GM21619 (cell line): ENCODE measurements around the gene C11orf91.
"Not testable (repeated sequence)": the region's sequence is repeated elsewhere in the genome, so short reads cannot be mapped to it uniquely, and the experiment has no call there.

Experiments
- ATAC-seq: cut with Tn5 transposase; IDR thresholded peaks from one replicate; pipeline ENCODE4 v1.9.1; 2021; ENCODE audit not compliant: unreplicated experiment

Gene C11orf91

DNA sequence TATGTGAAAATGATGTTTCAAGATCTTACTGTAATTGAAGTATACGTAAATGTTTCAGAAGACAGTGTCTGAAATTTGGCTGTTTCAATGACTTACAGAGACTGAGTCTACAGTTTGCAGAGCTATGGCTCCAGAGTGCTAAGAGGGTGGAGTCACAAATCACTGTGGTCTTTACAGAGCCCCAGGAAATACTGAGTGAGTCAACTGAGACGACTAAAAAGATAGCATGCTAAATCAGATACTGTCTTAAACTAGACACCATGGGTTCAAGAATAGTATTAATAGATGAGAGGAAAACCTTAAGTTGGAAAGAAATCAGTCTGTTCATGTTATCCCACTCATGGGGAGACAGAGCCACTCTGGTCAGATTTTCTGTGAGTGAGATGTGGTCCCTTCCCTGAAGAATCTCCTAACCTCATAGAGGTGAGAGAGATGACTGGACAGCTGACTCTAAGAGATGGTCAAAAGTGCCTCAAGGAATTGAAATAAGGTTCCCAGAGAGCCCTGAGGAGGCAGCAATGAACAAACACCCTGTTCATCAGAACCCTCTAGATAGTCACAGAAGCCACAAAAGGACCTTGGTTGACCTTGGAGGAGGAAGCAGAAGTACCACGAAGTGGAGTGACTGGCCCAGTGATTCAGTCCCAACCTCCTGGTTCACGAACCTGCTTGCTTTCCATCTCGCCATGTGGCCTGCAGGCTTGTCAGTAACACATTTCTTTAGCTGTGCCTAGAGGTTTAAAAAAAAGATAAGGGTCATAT is 30.2 kb downstream of the C11orf91 start:
- ATAC-seq: no peak

DNA sequence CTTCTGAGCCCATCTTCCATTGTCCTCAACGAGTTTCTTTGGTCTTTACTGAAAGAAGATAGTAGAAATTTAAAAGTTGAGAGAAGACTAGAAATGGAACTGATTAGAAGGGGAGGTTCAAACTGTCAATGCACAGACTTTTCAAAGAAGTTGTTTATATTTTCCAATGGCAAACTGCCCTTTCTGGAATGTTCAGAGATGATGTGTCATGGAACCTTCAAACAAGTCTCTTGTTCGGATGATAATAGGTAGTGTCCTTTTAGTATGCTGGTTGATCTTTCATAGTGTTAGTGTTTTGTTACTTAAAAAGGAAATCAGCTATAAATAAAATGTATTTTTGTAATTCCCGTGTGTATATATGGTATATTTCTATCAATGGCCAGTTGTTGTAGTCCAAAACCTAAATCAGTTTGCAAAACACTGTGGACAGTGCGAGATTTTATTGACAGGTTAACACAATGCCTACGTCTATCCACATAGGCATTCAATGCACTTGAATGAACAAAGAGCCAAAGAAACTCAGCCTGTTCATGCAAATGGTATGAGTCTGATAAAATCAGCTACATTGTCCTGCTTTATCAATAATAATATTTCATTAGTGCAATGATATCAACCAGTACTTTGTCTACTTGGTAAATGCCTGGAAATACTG is 30.9 kb downstream of the C11orf91 start:
- no peak for ATAC-seq

DNA sequence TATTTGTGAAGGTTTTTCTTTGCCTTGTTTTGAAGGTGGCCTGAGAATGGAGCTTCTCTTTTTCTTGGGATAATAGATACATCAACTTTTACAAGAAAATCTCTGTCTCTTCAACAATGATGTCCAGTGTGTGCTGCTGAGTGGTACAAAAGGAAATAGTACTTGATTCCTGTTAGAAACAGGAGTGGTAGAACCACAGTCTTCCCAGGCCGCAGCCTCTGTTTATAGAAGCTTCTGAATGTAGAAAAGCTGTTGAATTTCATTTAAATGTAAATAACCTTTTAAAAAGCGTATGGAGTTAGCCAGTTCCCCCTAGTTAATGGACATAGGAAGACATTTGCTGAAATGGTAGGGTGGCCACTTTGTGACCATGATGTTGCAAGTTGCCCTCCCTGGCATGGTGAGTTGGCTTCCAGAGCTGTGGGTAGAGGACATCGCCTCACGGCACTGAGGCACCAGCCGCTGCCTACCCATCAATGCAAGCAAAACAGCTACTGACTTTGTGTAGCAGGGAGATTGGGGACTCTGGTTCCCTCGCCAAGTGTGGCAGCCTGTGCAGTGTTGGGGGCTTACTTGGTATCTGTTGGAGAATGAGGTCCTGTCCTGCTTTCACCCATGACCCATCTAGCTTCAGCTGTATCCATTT is 31.6 kb downstream of the C11orf91 start:
- ATAC-seq: no peak

DNA sequence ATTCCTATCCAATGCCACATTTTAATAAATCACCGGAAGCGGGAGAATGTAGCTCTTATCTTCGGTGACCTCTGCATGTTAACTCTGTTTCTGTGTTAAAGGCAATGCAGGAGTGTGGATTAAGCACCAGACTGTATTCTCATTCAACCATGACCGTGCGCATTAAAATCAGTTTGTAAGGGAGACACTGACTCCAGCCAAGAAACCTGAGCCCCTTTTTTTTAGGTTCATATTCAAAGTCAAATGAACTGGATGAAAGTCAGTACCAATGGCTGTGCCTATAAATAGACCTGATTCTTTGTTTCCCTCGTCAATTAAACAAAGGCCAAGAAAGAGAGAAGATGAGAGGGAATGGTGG is 32.2 kb downstream of the C11orf91 start:
- ATAC-seq: no peak

DNA sequence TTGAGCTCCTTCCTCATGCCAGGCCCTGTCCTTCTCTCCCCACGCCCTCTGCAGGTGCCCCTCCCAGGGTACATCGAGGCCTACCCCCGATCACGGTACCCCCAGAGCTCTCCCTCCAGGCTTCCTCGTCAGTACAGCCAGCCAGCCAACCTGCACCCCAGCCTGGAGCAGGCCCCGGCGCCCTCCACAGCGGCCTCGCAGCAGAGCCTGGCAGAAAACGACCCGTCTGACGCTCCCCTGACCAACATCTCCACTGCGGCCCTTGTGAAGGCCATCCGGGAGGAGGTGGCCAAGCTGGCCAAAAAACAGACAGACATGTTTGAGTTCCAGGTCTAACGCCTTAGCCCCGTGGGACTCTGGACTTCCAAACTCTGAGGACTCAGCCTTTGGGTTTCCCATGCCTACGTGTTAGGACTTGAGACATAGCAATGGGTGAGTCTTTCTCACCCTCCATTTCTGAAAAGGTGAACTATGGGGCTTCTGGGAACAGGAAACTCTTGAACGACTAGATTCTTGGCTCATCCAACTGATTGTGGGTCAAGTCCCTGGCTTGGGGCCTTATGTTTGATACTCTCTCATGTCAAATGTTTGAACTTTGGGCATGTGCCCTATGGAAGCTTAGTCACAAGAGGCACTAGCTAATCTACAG is 32.7 kb downstream of the C11orf91 start:
- ATAC-seq: no peak

DNA sequence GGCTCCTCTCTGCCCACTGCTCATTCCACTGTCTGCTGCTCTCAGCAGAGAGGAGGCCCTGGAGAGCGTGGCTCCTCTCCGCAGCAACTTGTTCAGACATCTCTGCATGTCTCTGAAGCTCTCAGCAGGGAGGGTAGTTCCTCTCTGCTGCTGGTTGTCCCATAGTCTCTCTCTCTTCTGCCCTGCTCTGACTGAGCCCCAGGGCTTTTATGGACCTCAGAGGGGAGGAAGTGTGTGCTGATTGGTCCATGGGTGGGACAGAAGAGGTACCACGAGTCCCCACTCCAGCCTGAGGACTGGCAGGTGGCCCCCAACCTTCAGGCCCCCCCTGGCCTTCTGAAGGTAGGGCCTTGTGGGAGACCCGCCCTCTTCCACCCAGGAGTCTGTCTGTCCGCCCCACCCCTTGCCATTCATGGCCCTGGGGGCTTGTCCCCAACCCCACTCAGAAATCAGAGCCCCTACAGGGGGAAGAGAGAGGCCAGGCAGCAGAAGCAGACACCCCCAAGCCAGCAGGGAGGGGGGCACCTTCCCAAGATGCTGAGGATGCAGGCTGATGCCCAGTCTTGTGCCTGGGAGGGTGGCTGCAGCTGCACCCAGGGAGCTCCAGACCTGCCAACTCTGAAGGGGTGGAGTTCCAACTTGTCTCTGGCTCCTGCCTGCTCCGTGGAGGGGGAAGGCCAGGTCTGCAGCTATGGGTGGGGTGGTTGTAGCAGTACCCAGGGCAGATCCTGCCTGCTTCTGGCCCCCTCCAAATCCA is 35.1 kb downstream of the C11orf91 start:
- no peak for ATAC-seq

DNA sequence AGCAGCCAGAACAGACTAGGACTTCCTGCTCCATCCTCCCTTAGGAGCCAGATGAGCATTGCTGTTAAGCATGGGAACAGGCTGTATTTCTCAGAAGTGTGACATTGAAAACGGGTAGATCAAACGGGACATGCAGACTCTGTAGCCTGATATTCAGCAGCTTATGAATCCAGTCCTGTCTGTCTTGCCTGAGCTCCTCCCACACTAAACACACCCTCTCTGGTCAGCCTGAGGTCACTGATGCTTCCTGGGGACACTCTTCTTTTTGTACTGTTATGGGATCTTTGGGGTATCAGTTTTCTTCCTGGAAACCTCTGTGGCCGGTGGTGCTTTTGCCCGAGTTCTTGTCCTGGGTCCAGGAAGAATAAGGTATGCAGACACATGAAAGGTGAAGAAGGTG is 35.8 kb downstream of the C11orf91 start:
- ATAC-seq: no peak

DNA sequence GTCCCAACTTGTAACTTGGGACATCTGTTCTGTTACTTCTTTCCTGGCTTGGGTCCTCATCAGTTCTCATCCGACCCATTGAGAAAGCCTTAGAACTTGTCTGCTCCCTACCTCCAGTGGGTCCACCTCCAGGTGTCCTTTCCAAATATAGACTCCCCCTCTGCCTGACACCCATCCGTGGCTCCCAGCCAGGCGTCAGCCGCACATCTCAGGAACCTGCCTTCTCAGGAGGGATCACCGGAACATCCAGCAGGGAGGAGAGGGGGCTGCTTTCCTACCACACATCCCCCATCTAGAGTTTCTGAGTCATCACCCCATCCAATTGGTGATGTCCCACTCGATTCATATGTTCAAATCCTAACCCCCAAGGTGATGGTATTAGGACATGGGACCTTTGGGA is 36.5 kb downstream of the C11orf91 start:
- no peak for ATAC-seq

DNA sequence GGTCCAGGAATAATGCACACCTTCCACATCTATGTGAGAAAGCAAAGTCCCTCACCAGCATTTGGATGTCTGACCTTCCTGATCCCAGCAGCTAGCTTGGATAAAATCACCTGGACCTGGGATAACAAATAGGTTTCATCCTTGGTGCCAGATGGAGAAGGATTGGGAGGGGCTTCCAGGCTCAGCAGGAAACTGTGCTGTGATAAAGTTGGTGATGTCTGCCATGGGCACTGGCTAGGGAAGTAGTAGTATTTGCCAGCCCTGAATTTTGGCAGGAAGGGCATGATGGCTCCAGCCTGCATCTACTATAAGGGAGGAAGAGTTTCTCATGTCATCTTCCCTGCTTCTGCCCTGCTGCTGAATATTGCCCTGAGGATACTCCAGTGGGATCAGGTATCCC is 37.5 kb downstream of the C11orf91 start:
- no peak for ATAC-seq

DNA sequence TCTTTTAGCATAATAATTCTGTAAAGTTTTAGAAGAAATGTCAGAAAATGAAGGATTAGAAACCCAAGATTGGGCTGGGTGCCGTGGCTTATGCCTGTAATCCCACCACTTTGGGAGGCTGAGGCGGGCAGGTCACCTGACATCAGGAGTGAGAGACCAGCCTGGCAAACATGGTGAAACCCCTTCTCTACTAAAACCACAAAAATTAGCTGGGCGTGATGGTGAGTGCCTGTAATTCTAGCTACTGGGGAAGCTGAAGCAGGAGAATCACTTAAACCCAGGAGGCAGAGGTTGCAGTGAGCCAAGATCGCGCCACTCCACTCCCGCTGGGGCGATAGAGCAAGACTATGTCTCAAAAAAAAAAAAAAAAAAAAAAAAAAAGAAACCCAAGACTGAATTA is 39.1 kb downstream of the C11orf91 start:
- not testable (repeated sequence) for ATAC-seq

DNA sequence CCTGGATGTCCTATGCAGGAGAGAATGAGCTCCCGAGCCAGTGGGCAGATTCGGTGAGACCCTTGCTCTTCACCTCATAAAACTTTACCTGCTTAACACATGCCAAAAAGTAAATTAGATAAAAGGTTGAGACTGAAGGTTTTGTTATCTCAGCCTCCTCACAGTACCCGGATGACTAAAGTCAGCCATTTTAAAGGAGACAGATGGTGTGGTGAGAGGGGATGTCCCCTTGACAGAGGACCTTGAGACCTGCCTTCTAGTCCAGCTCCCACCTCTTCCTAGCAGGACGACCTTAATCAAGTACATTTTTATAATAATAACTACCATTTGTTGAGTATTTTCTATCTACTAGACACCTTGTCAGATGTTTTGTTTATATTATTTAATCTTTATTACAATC is 39.7 kb downstream of the C11orf91 start:
- no peak for ATAC-seq

DNA sequence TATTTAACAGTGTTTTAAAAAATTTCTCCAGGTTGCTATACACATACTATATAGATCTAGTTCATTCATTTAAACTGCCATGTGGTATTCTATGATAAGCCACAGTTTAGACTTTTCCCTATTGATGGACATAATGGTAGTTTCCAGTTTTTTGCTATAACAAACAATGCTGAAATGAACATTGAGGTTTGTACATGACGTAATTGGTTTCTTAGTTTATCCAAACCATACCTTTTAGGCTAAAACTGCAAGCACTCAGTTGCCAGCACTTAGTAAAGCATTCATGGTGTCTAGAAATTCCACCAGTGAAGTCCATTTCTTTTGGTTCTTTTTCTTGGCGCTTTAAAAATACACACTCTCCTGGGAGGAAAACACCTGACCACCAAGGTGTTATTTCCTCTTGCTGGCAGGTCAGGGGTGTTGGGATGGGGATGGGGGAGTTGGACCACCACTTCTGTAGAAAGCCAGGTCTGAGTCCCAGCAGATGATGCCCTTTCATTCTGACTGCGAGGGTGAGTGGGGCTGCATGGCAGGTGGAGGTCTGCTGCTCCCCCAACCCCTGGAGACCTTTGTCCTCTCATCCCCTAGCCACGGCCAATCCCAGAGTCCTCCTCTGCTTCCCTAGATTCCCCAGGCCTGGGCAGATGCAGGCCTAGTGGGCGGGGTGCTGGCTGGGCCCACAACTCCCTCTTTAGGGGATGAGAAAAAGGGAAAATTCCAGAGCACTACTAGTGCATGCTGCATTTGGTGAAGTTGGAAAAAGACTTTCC is 41.1 kb downstream of the C11orf91 start:
- ATAC-seq: no peak

DNA sequence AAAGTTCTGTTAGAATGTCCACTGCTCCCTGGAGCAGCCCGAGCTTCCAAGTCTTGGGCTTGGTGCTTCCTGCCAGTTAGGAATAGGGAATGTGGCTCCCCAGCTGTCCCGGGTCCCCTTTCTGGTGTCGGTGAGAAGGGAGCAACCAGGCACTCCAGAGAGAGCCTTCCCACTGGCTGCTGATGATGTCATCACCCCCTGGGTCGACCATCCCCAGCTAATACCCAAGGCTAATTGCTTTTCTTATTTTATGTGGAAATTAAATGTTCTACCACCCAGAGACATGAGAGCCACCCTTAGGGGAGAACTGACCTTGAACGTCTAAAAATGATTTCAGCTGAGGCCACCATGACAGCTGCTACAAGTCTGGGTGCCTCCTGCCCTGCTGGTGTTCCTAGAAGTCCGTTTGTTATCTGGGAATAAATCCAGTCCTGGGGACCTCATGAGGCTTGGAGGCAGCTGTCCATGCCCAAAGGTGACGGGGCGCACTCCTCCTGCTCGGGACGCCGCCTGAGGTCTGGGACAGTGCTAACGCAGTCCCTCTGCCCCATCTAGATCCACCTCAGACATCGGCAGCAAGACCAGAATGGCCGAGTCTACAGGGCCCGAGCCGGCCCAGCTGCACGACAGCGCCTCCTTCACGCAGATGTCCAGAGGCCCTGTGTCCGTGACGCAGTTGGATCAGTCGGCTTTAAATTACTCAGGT is 42.3 kb downstream of the C11orf91 start:
- ATAC-seq: no peak

DNA sequence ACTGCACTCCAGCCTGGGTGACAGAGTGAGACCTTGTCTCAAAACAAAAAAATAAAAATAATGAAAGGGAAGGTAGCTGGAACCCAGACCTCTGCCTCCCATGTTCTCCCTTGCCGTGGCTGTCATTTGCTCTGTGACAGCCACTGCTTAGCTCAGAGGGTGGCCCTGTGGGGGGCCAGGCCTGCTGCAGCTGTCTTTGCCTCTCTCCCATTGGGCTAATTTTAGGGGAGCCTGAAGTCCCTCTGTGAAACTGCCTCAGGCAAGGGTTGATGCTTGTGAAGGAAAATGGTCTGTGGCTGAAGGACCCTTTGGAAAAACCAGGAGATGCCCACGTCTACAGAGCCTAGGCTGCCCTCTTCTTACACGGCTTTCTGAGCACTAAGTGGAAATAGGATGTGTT is 42.9 kb downstream of the C11orf91 start:
- no peak for ATAC-seq

DNA sequence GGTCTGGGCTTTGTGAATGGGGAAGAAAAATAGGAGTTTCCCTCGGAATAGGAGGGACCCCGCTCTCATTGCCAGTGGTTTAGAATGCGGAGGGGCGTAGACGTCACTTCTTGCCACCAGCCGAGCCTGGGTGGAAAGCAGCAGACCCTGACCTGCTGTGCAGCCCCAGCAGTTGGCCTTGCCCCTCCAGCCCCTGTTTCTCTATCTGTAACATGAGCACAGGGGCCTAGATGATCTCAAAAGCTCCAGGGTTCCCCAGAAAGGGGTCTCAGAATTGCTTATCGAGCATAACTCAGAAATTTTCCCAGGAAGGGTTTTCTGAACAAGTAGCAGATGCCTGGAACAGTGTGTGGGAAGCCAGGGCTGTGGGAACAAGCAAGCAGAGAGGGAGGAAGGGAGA is 43.9 kb downstream of the C11orf91 start:
- no peak for ATAC-seq

DNA sequence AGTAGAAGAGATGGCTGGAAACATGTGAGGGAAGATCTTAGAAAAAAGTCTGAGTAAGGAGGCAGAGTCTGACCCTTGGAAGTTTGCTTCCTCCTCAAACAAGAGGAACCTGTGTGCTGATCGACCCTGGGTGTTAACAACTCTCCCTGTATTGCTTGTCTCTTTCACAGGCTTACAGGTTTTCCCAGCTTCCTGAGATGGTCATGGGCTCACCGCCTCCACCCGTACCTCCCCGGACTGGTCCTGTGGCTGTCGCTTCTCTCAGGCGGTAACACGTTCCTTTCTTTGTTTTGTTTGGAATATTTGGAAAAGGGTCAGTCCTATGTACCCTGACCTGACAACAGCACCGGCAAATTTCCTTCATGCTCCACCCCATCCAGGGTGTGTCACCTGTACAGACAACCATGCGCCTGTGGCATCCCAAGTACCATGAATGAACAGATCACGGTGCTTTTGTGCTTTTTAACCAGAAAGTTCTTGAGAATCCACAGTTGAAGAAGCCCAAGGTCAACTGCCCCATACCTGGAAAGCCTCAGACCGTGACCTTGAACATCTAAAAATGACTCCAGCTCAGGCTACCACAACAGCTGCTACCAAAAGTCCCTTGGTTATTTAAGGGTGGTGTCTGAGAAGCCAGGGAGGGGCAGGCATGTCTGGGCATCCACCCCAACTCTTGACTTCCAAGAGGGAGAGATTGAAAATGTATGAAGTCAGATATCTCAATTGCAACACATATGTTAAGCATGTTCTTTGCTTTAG is 44.6 kb downstream of the C11orf91 start:
- peak; percentile 61 for ATAC-seq

DNA sequence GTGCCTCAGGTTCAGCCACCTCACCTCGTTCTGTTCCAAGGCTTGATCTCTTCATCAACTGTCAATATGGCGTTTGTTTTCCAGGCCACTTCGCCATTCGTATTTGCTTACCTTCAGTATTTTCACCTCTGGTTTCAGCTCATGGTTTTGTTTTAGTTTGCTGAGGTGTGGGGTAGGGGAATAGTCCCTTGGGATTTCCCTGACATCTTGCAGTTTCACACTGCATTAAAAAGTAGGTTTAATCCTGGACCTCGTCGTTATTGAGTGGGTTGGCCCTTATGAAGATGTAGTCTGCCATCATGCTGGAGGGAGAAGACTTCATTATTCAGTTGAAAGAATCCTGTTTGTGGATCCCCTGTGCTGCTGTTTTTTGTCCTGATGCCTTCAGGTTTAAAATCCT is 46.0 kb downstream of the C11orf91 start:
- ATAC-seq: no peak

DNA sequence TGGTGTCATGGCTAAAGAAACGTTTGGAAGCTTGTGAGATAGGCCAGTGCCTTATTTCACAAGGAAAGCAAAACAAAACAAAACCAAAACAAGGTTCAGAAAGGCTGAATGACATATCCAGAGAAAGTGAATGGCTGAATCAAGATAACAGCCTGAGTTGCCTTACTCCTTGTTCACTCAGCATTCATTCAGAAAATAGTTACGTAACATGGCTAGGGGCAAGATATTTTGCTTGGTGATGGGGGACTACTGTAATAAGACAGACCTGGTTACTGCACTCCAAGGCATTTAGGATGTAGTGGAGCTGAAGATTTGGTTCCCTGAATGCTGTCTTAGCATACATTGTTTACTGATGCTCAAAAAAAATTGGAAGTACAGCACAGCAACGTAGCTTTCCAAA is 47.7 kb downstream of the C11orf91 start:
- ATAC-seq: no peak

DNA sequence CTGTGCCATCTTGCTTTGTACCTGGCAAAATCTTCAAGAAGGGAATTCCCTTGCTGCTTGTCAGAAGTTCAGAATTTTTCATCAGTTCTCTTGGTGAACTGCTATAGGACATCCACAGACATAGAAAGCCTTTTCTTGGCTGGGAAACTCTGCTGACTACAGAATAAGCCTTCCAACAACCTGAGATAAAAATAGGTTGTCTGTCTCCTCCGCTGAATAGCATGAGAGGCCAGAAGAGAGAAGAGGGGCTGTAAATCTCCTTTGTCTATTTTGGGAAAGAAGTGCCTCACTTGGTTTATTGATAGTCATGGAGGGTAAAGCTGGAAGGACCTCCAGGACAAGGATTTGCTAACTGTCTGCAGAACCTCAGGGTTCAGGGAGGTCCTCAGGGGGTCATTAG is 48.2 kb downstream of the C11orf91 start:
- no peak for ATAC-seq
